ENCODE results near the gene SYT15. TPM values are rescaled to one million over a fixed set of nuclear protein-coding genes. Genes with fewer than 3 reads are reported as not detected.
"Not testable (repeated sequence)": the region's sequence is repeated elsewhere in the genome, so short reads cannot be mapped to it uniquely, and the experiment has no call there.

SYT15 gene
- total RNA-seq, 1 donor from 2014 or later: 10.4 TPM

DNA sequence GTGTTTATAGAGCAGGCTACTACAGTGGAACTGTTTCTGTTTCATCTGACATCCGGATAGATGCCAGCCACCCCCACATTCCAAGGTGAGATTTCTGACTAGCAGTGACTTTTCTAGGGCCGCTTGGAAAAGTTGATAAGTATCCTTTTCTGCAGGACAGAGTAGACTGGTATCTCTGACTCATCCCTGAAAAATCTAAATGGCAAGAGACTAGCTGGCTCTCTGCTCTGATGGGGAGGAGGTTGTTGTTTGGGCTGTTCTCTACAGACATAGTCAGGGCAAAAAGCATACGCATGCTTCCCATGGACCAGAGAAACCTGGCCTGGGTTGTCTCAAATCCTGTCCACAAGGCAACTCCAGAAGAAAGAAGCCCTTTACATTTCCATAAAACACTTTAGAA is 10.7 kb downstream of the SYT15 start:
- not testable (repeated sequence) for DNase-seq (ENCODE audit: low spot score)

DNA sequence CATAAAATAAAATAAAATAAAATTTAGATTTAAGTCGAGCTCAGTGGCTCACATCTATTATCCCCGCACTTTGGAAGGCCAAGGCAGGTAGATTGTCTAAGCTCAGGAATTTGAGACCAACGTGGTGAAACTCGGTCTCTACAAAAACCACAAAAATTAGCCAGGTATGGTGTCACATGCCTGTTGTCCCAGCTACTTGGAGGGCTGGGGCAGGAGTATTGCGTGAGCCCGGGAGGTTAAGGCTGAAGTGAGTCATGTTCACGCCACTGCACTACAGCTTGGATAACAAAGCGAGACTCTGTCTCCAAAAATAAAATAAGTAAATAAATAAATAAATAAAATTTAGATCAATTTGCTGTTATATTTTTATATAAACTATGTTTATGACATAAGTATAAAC is 12.1 kb downstream of the SYT15 start:
- not testable (repeated sequence) for DNase-seq (ENCODE audit: low spot score)

DNA sequence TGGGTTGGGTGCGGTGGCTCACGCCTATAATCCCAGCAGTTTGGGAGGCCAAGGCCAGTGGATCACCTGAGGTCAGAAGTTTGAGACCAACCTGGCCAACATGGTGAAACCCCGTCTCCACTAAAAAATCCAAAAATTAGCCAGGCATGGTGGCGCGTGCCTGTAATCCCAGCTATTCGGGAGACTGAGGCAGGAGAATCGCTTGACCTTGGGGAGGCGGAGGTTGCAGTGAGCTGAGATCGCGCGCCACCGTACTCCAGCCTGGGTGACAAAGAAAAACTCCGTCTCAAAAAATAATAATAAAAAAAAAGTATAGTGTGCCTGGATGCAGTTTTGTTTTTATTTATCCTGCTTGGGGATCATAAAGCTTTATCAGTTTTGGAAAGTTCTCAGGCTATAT is 14.4 kb downstream of the SYT15 start:
- not testable (repeated sequence) for DNase-seq (ENCODE audit: low spot score)

DNA sequence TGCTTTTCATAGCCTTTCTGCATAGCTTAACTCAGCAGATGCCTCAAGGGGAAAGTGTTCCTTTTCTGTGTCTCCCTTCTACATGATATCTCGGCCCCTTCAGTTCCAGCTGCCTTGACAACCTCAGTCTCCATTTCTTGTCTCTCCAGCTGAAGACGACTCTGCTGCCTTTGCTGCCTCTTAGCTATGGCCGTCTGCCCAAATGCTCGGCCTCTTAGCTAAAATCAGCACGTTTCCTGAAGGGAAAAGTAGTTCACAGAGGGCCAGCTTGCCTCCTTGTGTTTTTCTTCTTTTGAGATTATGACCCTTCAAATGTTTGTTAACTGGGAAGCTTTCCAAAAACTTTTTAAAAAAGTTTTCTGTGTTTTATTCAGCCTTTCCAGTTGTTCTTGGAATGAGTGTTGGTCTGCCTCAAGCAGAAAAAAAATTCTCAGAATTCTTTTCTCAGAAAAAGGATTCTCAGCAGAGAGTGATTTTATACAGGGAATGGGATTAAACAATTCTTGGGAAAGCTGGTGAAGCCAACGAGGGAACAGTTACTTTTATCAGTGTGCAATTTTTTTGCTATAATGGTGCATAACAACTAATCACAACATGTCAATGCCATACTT is 15.6 kb downstream of the SYT15 start:
- DNase-seq (ENCODE audit: low spot score): not testable (repeated sequence)

DNA sequence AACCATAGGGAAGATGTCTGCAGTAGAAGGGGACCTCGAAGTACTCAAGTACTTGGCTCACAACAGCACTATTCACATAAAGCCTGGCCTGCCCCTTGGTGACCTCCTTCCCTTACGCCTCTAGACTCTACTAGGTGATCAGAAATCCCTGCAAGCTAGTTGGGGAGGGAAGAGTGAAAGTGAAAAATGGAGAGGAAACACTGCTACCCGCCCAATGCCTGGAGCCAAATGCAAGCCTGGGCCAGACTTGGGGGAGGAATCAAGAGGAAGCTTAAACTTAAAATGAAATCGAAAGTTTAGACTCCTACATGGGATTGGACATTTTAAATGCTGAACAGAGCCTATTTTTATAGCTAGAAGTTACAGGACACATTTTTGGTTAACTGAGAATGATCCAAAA is 17.6 kb downstream of the SYT15 start:
- peak; percentile 52 for DNase-seq (ENCODE audit: low spot score)

DNA sequence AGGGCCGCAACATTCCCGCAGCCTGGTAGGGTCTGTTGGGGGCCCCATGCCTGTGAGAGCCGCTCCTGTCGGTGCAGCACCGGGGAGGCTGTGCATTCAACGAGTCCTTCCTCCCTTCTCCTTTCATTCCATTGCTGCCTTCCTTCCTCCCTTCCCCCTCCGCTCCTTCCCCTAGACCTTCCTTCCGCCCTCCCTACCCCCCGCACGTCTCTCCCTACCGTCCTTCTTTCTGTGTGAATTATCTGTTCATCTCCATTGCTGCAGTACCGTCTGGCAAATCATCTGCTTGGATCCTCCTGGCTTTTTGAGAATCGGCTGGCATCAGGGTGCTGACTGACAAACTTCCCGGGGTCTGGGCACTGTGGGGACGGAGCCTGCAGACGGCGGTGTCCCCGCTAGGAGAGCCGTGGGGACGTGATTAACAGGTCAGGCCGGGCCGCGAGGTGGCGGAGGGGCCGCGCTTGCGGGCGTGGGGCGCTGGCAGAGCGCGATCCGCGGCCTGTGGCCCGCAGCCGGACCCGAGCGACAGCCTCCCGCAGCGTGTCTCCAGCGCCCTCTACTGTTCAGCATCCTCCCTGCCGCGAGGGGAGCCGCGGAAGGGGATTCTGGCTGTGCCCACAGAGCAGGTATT is 18.8 kb downstream of the SYT15 start:
- DNase-seq (ENCODE audit: low spot score): not testable (repeated sequence)

DNA sequence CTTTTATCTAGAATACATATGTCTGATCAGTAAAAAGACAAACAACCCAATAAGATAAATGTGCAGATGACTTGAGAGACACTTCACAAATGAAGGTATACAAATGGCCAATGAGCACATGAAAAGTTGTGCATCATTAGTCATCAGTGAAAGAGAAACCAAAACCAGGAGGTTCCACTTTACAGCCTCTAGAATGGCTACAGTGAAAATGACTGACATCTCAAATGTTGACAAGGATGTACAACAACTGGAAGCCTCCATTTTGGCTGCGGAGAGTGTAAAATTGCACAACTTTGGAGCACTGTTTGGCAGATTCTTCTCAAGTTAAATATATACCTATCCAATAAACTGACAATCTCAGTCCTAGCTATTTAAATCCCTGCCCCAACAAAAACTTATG is 21.6 kb downstream of the SYT15 start:
- DNase-seq (ENCODE audit: low spot score): not testable (repeated sequence)

DNA sequence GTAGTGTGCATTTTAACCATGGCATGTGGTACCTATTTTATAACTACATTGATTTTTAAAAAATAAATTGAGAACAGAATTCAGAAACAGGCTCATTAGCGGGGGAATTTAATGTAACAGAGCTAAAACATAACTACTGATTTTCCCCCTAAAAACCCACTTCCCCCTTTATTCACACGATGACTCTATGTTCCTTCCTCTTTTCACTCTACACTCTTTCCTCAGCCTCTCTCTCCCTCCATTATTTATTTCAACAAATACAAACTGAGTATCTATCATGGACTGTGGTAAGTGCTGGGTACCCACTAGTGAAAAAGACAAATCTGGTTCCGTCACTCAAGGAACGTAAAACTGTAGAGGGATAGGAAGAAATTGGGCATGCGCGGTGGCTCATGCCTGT is 36.6 kb downstream of the SYT15 start:
- not testable (repeated sequence) for DNase-seq (ENCODE audit: low spot score)

DNA sequence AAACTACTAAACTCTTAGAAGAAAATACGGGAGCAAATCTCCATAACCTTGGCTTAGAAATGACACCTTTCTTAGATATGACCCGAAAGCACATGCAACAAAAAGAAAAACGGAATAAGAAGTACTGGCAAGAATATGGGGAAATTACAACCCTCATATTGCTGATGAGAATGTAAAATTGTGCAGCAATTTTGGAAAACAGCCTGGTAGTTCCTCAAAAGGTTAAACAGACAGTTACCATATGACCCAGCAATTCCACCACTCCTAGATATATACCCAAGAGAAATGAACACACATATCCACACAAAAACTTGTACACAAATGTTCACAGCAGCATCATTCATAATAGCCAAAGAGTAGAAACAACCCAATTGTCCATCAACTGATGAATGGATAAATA is 37.3 kb downstream of the SYT15 start:
- DNase-seq (ENCODE audit: low spot score): not testable (repeated sequence)

DNA sequence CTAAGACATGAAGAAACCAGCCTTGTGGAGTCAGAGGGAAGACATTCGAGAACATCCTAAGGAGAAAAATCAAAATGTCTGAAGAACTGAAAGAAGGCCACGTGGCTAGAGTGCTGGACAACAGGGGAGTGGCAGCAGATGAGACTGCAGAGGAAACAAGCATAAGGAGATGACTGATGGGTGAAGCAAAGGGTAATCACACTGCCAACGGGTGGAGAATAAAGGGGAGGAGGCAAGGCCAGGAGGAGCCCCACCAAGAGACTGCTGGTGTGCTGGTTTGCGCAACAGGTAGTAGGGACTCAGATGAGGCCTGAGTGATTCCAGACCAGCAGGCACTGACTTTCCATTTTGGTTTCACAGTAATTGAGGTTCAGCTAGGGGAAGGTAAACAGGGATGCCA is 38.2 kb downstream of the SYT15 start:
- DNase-seq (ENCODE audit: low spot score): not testable (repeated sequence)

DNA sequence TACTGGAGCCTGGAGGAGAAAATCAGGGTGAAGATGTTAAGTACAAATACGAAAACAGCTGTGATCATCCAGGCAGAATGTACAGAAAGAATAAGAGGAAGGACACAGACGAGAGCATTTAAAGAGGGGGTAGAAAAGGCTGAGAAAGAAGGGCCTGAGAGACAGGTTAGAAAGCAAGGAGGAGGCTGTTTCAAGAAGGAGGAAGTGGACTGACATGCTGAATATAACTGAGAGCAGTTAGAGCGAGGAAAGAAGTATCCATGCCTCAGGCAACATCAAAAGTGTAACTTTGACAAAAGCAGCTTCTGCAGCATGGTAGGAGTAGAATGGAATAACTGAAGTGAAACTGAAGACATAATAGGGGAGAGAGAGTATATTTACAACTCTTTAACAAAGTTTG is 39.0 kb downstream of the SYT15 start:
- DNase-seq (ENCODE audit: low spot score): not testable (repeated sequence)

DNA sequence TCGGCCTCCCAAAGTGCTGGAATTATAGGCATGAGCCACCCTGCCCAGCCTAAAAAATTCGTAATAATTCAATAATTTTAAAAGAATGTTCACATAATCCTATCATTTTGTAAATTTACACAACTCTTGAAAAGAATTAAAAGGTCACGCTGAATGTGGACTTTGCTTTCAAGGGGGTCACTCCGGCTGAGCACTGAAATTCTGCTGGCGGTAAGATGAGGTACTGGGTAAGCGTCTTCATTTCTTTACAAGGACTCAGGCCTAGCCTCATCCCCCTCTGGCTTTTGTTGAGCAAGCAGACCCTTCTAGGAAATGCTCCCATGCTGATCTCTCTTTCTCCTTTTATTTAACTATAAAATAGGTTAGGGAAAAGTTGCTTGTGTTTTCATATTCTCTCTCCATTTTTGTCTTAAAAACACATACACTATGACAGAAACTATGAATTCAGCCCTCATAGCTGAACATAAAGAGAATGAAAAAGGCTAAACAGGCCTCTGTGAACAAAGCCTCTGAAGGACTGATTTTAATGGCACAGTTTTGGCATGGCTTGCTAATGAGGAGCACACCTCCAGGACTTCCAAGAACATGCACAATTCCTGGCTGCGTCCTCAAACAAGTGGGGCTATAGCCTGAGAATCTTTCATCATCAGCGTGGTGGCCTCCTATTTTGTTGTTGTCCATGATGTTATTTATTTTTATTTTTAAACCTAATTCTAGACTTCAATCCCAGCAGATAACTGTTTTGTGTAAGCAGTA is 45.1 kb downstream of the SYT15 start:
- DNase-seq (ENCODE audit: low spot score): not testable (repeated sequence)

DNA sequence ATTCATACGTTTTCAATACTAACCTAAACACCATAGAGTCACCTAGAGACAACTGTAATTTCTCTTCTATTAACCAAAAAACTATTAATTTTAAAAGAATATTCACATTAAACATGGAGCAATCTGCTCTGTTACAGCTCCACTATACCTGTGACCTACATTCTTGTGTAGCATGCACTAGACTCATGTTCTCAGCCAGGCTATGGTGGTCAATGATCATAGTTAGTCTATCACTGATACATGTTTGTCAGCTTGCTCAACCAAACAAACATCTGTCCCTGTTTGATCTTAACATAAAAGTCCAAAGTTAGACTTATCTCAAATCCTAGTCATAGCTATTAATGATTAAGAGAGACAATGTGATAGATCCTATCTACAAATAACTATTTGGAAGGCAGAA is 50.9 kb downstream of the SYT15 start:
- DNase-seq (ENCODE audit: low spot score): not testable (repeated sequence)

DNA sequence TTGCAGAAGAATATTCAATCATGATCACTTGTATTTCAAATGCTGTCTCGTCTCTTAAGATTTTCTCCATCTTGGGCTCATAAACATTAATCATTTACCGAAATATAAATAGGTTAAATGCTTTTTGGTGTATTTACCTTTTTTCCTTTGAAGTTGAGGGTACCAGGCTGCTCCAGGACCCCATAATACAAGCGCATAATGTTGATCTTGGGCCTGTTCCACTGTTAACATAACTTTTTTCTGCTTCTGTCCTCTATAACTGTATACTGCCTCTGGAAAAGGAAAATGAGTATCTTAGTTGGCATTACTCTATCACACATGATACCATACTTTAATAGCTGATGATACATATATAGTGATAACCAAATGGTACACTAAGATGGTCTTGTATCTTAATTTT is 51.9 kb downstream of the SYT15 start:
- DNase-seq (ENCODE audit: low spot score): not testable (repeated sequence)

DNA sequence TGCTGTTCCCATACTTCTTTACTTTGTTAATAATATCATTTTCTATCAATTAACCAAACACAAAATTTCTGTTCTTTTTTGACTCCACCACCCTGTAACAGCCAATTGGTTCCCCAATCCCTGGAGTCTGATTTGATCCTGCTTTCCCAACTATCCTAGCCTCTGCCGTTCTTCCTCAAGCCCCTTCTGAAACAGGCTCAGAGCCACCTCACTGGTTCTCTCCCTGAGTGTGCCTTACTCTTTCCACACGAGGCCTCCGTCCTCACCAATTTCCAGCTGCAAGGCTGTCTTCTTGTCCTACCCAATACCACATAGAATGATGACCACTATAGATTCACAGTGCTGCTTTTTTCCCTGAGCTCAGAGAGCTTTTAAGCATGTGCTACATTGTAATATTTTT is 52.8 kb downstream of the SYT15 start:
- DNase-seq (ENCODE audit: low spot score): not testable (repeated sequence)

DNA sequence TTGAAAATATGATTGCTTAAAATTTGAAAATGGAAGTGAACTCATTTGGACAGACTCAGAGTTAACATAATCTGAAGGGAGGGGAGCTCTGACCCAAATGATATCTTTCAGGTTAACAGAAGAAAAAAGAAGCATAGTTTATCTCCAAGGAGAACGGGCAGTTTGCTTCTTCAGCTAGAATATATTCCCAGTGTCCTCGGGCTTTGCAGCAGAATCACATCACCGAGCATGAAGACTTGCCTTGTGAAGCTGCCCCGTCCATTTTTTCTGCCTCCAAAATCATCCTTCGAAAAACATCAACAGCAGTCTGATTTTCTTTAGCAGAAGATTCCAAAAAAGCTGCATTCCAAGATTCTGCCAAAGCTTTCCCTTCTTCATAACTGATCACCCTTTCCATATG is 55.8 kb downstream of the SYT15 start:
- not testable (repeated sequence) for DNase-seq (ENCODE audit: low spot score)

DNA sequence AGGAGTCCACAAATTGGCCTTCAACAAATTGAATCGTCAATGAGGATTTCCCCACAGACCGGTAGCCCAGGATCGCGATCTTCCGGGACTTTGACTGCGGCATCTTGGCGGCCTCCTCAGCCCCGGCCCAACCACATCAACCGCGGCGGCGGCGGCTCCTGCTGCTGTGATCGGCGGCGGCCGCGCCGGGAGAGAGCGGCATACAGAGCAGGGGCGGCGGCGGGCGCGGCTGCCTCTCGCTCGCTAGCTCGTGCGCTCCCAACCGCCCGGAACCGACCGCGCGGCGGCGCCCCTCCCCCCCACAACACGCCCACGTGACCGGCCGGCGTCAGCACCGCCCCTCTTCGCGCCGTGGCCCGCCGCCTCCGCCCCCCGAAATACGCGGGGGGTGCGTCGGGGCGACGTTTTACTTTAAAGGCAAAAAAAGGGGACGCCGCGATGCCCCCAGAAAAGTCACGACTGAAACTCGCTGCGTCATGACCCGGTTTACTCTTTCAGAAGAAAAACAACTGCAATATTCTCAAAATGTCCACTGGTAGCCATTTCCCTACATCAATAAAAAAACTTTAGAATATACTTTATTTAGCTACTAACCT is 56.5 kb downstream of the SYT15 start:
- not testable (repeated sequence) for DNase-seq (ENCODE audit: low spot score)

DNA sequence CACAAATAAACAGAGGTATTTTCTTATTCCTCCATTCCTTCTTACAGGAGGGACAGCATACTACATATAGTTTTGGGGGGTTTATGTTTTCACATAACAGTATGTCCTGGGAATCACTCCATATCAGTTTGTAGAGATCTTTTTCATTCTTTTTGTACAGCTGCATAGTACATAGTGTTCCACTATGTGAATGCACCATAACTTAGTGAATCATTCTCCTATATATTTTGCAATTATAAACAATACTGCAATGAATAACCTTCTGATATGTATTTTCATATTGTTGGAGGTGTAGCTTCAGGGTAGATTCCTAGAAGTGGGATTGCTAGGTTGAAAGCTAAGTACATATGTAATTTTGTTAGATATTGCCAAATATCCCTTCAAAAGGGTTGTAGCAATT is 61.1 kb downstream of the SYT15 start:
- DNase-seq (ENCODE audit: low spot score): not testable (repeated sequence)

Measured in ureter (tissue), 1 donor.